HepG2 (cell line): ENCODE results near the gene BAHCC1. TPM values are rescaled to one million over a fixed set of nuclear protein-coding genes. Genes with fewer than 3 reads are reported as not detected.

ENCODE experiments used
- DR1 ChIP-seq: sonication (generic); formaldehyde crosslinking; IDR thresholded peaks from 2 replicates; pipeline ENCODE4 v1.8.0; 2021; ENCODE audit warnings: mild to moderate bottlenecking, missing genetic modification reagents, inconsistent platforms
- GMEB2 ChIP-seq: IDR thresholded peaks from 2 replicates; pipeline ENCODE4 v1.6.1; 2016; ENCODE audit warnings: missing biosample characterization, missing genetic modification reagents, low read depth
- HDAC2 ChIP-seq: sonication (generic); formaldehyde crosslinking; IDR thresholded peaks from 2 replicates; pipeline ENCODE4 v1.4.0; 2020; ENCODE audit warnings: missing genetic modification reagents
- HOXA3 ChIP-seq: sonication (generic); formaldehyde crosslinking; IDR thresholded peaks from 2 replicates; pipeline ENCODE4 v1.5.0; 2020; ENCODE audit warnings: missing genetic modification reagents
- IRF9 ChIP-seq: sonication (generic); formaldehyde crosslinking; IDR thresholded peaks from 2 replicates; pipeline ENCODE4 v1.8.0; 2022; ENCODE audit warnings: missing genetic modification reagents, mild to moderate bottlenecking, borderline replicate concordance
- KLF15 ChIP-seq: sonication (generic); formaldehyde crosslinking; IDR thresholded peaks from 2 replicates; pipeline ENCODE4 v1.8.1; 2023; ENCODE audit warnings: borderline replicate concordance, mild to moderate bottlenecking, inconsistent platforms, missing genetic modification reagents, mixed read lengths
- KLF16 ChIP-seq, 2 experiments: sonication (generic) in 1 of 2; formaldehyde crosslinking in 1 of 2; IDR thresholded peaks; 2 replicates each; pipeline versions ENCODE4 v1.6.1 to v1.8.0; 2016 to 2023; ENCODE audit warnings: missing genetic modification reagents in 2 of 2, missing compliant biosample characterization in 1 of 2
- NBN ChIP-seq: fragments of 450-650 bp; conservative IDR thresholded peaks from 2 replicates; pipeline ENCODE4 v1.6.1; 2017
- SP5 ChIP-seq: IDR thresholded peaks from 2 replicates; pipeline ENCODE4 v1.6.1; 2016; ENCODE audit warnings: low read depth, borderline replicate concordance
- TCF7 ChIP-seq: sonication (generic); IDR thresholded peaks from 2 replicates; pipeline ENCODE4 v1.6.1; 2016; ENCODE audit warnings: antibody characterized with exemption, low read depth
- ZGPAT ChIP-seq: IDR thresholded peaks from 2 replicates; pipeline ENCODE4 v1.6.1; 2016; ENCODE audit warnings: mild to moderate bottlenecking
- ZSCAN25 ChIP-seq: sonication (generic); formaldehyde crosslinking; IDR thresholded peaks from 2 replicates; pipeline ENCODE4 v1.8.0; 2022; ENCODE audit warnings: mild to moderate bottlenecking, missing genetic modification reagents
- polyA plus RNA-seq, 8 experiments: library from polyadenylated mRNA; depleted of rRNA in 3 of 8; stranded (reverse) in 7 of 8; unstranded in 1 of 8; fragments of >200 nt; fragmentation: Illumina TruSeq in 4 of 8; extraction: Trizol in 4 of 8; gene quantifications; 2 replicates each; pipeline versions ENCODE4 v1.2.1 to v1.2.3, GENCODE V29; 2011 to 2016; ENCODE audit warnings: low read depth in 4 of 8, missing spikeins in 1 of 8, mixed read lengths in 1 of 8; ENCODE audit not compliant: insufficient read depth in 1 of 8
- total RNA-seq, 5 experiments: library from RNA; depleted of rRNA; stranded (reverse); fragments of >200 nt; fragmentation: Illumina TruSeq; extraction: Trizol; gene quantifications; 2 replicates each; pipeline ENCODE4 v1.2.3, GENCODE V29; 2016; ENCODE audit warnings: low read depth in 1 of 5
- TF ChIP-seq, protein P1 (sequence below): sonication (generic); formaldehyde crosslinking; IDR thresholded peaks from 2 replicates; pipeline ENCODE4 v1.4.0; 2020; ENCODE audit warnings: missing genetic modification reagents
- TF ChIP-seq, protein P2 (sequence below): sonication (generic); formaldehyde crosslinking; IDR thresholded peaks from 2 replicates; pipeline ENCODE4 v1.4.0; 2020; ENCODE audit warnings: missing genetic modification reagents, borderline replicate concordance

BAHCC1 gene
- total and polyA plus RNA-seq, 2 of the 13 experiments (the other 11 are each of a cell fraction or from before 2014, with no cell fraction given), result 1.4 to 1.7 TPM

- TF ChIP-seq GMEB2 (no peak), HDAC2 (CRISPR knock-in tag) (peak; percentile 5; the same call in 1 of the 2 replicates), IRF9 (CRISPR knock-in tag) (no peak), KLF15 (CRISPR knock-in tag) (no peak), ZSCAN25 (peak; percentile 30; the same call in 1 of the 2 replicates), DR1 (0 out of 2 replicates have a peak, but pooled peaks have one; percentile 38), SP5 (peak; percentile 34; the same call in 1 of the 2 replicates), HOXA3 (0 out of 2 replicates have a peak, but pooled peaks have one; percentile 18), KLF16 (CRISPR knock-in tag; IDR thresholded peaks at IDR 0.05) (no peak), TCF7 (peak; percentile 44; the same call in 1 of the 2 replicates), ZGPAT (CRISPR knock-in tag) (peak; percentile 37; the same call in 1 of the 2 replicates), NBN (no peak)
- TF ChIP-seq, protein P1, sequence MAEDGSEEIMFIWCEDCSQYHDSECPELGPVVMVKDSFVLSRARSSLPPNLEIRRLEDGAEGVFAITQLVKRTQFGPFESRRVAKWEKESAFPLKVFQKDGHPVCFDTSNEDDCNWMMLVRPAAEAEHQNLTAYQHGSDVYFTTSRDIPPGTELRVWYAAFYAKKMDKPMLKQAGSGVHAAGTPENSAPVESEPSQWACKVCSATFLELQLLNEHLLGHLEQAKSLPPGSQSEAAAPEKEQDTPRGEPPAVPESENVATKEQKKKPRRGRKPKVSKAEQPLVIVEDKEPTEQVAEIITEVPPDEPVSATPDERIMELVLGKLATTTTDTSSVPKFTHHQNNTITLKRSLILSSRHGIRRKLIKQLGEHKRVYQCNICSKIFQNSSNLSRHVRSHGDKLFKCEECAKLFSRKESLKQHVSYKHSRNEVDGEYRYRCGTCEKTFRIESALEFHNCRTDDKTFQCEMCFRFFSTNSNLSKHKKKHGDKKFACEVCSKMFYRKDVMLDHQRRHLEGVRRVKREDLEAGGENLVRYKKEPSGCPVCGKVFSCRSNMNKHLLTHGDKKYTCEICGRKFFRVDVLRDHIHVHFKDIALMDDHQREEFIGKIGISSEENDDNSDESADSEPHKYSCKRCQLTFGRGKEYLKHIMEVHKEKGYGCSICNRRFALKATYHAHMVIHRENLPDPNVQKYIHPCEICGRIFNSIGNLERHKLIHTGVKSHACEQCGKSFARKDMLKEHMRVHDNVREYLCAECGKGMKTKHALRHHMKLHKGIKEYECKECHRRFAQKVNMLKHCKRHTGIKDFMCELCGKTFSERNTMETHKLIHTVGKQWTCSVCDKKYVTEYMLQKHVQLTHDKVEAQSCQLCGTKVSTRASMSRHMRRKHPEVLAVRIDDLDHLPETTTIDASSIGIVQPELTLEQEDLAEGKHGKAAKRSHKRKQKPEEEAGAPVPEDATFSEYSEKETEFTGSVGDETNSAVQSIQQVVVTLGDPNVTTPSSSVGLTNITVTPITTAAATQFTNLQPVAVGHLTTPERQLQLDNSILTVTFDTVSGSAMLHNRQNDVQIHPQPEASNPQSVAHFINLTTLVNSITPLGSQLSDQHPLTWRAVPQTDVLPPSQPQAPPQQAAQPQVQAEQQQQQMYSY (CRISPR knock-in tag), result no peak
- TF ChIP-seq, protein P2, sequence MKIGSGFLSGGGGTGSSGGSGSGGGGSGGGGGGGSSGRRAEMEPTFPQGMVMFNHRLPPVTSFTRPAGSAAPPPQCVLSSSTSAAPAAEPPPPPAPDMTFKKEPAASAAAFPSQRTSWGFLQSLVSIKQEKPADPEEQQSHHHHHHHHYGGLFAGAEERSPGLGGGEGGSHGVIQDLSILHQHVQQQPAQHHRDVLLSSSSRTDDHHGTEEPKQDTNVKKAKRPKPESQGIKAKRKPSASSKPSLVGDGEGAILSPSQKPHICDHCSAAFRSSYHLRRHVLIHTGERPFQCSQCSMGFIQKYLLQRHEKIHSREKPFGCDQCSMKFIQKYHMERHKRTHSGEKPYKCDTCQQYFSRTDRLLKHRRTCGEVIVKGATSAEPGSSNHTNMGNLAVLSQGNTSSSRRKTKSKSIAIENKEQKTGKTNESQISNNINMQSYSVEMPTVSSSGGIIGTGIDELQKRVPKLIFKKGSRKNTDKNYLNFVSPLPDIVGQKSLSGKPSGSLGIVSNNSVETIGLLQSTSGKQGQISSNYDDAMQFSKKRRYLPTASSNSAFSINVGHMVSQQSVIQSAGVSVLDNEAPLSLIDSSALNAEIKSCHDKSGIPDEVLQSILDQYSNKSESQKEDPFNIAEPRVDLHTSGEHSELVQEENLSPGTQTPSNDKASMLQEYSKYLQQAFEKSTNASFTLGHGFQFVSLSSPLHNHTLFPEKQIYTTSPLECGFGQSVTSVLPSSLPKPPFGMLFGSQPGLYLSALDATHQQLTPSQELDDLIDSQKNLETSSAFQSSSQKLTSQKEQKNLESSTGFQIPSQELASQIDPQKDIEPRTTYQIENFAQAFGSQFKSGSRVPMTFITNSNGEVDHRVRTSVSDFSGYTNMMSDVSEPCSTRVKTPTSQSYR (CRISPR knock-in tag), result peak; percentile 15; the same call in 1 of the 2 replicates
Measured at GRCh38 chr17:81386646-81387099, 8.6 kb upstream of the BAHCC1 start (continued).
